OCI-LY7 (cell line): Measurements from ENCODE around the gene CPD. TPM values are rescaled to one million over a fixed set of nuclear protein-coding genes. Genes with fewer than 3 reads are reported as not detected.
A peak's percentile ranks its signal among the peaks of the same experiment; 100 is the strongest.

Source experiments
- BruUV-seq: library from RNA; stranded (reverse); fragments of 400-500 nt; replicated peaks from 2 replicates; lab custom pipeline; 2021; lab: Mats Ljungman, UMichigan
- CTCF ChIA-PET: fragments of 300-600 bp; sonication (Branson Sonifier 250); formaldehyde crosslinking; loops from one replicate; lab custom pipeline; 2022; ENCODE audit warnings: antibody characterized with exemption; ENCODE audit not compliant: unreplicated experiment; lab: Charles Lee
- POLR2A ChIA-PET: fragments of 300-600 bp; sonication (Branson Sonifier 250); formaldehyde crosslinking; loops from one replicate; lab custom pipeline; 2022; ENCODE audit warnings: antibody characterized with exemption; lab: Charles Lee
- DNase-seq: peaks from one replicate; pipeline ENCODE4 v3.0.0-alpha.2; 2015; ENCODE audit warnings: low spot score
- H2AFZ ChIP-seq: fragments of 200-600 bp; sonication (generic), shearing (Covaris generic); 2 replicates; pipeline ENCODE4 v1.6.1; 2014; ENCODE audit warnings: mild to moderate bottlenecking, antibody characterized with exemption, low read length, moderate library complexity
- H3K27ac ChIP-seq: fragments of 200-600 bp; sonication (generic); 2 replicates; pipeline ENCODE4 v1.5.1; 2014; ENCODE audit warnings: mixed run types, low read depth, mild to moderate bottlenecking, moderate library complexity, low read length, inconsistent platforms; ENCODE audit not compliant: poor library complexity, severe bottlenecking
- H3K36me3 ChIP-seq: fragments of 200-600 bp; sonication (generic); 2 replicates; pipeline ENCODE4 v1.6.1; 2014; ENCODE audit warnings: mild to moderate bottlenecking, antibody characterized with exemption, low read length, moderate library complexity, mixed read lengths; ENCODE audit not compliant: insufficient read depth
- H3K4me1 ChIP-seq: fragments of 200-600 bp; sonication (generic); 2 replicates; pipeline ENCODE4 v1.5.1; 2014; ENCODE audit warnings: mild to moderate bottlenecking, low read length; ENCODE audit not compliant: insufficient read depth, poor library complexity, severe bottlenecking
- H3K4me2 ChIP-seq: fragments of 200-600 bp; sonication (generic); 2 replicates; pipeline ENCODE4 v1.6.1; 2014; ENCODE audit warnings: mild to moderate bottlenecking, low read length
- H3K4me3 ChIP-seq: fragments of 200-600 bp; sonication (generic); 2 replicates; pipeline ENCODE4 v1.5.1; 2014; ENCODE audit warnings: mild to moderate bottlenecking, low read depth, low read length; ENCODE audit not compliant: poor library complexity, severe bottlenecking
- H3K79me2 ChIP-seq: fragments of 200-600 bp; sonication (generic); 2 replicates; pipeline ENCODE4 v1.6.1; 2016; ENCODE audit warnings: low read depth, mild to moderate bottlenecking, low read length, moderate library complexity, mixed read lengths; ENCODE audit not compliant: insufficient read depth
- H3K9me2 ChIP-seq: fragments of 200-600 bp; sonication (generic); 2 replicates; pipeline ENCODE4 v1.6.1; 2016; ENCODE audit warnings: mild to moderate bottlenecking, low read length, mixed read lengths; ENCODE audit not compliant: insufficient read depth
- H3K9me3 ChIP-seq: fragments of 200-600 bp; sonication (generic); 2 replicates; pipeline ENCODE4 v1.6.1; 2014; ENCODE audit warnings: mild to moderate bottlenecking, mixed run types, low read length, mixed read lengths
- H4K20me1 ChIP-seq: fragments of 200-600 bp; sonication (generic); 2 replicates; pipeline ENCODE4 v1.6.1; 2014; ENCODE audit warnings: mild to moderate bottlenecking, antibody characterized with exemption, low read length, moderate library complexity, mixed read lengths; ENCODE audit not compliant: insufficient read depth
- CTCF ChIP-seq: fragments of 200-600 bp; sonication (generic); conservative IDR thresholded peaks from 2 replicates; pipeline ENCODE4 v1.5.1; 2014; ENCODE audit warnings: mild to moderate bottlenecking, antibody characterized with exemption, low read length, moderate library complexity, mixed read lengths
- EZH2phosphoT487 ChIP-seq: fragments of 200-600 bp; sonication (generic); IDR thresholded peaks from 2 replicates; pipeline ENCODE4 v1.6.1; 2018; ENCODE audit warnings: low read depth, borderline replicate concordance, mild to moderate bottlenecking, mixed run types, antibody characterized with exemption, low read length, moderate library complexity, mixed read lengths
- intact Hi-C: fragments of 100-400 bp; cut with micrococcal nuclease; formaldehyde crosslinking; loops from one replicate; pipeline ENCODE4 v1.10.0; 2022; ENCODE audit not compliant: unreplicated experiment
- total RNA-seq, 2 experiments: library from RNA; depleted of rRNA in 1 of 2; stranded (reverse); fragments of >200 nt in 1 of 2; shearing (Covaris generic) in 1 of 2; gene quantifications; 2 replicates each; pipeline ENCODE4 v1.2.3, GENCODE V29; 2014 to 2022

Gene CPD
- total RNA-seq, 2 experiments from 2014 or later = 16.4 to 24.0 TPM

DNA sequence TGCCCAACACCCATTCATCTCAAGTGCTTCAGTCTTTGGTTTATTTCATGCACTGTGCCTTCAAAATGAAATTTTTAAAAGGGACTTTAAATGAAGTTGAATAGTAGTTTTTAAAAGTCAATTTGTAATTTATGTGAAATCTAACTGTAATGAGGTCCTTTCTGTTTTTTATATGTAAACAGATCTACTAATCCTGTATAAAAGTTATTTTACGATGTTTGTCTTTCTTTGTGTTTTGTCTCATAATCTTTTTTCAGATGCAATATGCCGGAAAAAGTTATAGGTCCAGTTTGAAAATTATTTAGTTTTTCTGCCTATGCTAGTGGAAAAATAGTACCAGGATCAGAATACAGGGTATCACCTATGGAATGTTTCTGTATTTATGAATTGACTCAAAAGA is 89.7 kb downstream of the CPD start:
- POLR2A ChIA-PET = no interaction called here

DNA sequence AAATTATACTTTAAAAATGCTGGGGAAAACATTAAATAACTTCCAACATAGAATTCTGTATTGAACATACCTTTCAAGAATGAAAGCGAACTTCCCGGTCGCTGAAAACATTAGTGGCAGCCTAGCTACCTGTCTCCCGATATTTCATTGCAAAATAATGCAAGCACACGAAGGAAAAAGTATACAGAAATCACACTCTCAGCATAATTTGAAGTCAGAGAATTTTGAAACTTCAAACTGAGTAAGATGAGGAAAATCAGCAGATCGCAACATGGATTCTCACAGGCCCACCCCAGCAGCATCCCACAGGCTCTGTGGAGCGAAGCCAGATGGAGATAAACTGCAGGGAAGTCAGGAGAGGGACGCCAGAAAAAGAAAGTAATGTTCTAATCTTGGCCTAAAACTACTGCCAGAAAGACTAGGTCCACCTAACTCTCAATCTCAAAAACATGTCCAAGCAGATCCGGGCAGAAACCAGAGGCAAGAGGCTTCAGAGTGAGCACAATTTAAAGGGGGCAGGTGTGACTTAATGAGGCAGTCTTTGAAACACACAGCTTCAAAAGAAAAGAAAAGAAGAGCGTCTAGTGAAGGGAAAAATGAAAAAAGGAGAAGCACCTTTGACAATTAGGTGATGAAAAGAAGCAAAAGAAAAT is 93.6 kb downstream of the CPD start:
- H4K20me1 ChIP-seq = no peaks in the 10 kb centered on the region
- no peaks in the 10 kb centered on the region for H3K36me3 ChIP-seq
- BruUV-seq = no TSS peak
- no peaks in the 10 kb centered on the region for H3K9me3 ChIP-seq
- H3K4me1 ChIP-seq = peaks cover 7% of the 10 kb centered on the region
- DNase-seq = no peak
- POLR2A ChIA-PET = no interaction called here
- intact Hi-C loops = no loop called here
- no peak overlapping the region for H3K27ac ChIP-seq
- no peak overlapping the region for H3K4me2 ChIP-seq
- H2AFZ ChIP-seq = no peak overlapping the region
- H3K79me2 ChIP-seq = peaks cover 1% of the 10 kb centered on the region
- CTCF ChIA-PET = no interaction called here
- TF ChIP-seq CTCF (no peak), EZH2phosphoT487 (no peak)
- H3K9me2 ChIP-seq = no peaks in the 10 kb centered on the region
- H3K4me3 ChIP-seq = no peak overlapping the region

More for the DNA sequence above, 89.7 kb downstream of the CPD start:
- CTCF ChIA-PET = no interaction called here
- intact Hi-C loops = no loop called here
- no peaks in the 10 kb centered on the region for H3K4me1 ChIP-seq
- no peak overlapping the region for H2AFZ ChIP-seq
- no peaks in the 10 kb centered on the region for H3K36me3 ChIP-seq
- no peaks in the 10 kb centered on the region for H3K79me2 ChIP-seq
- H4K20me1 ChIP-seq = no peaks in the 10 kb centered on the region
- H3K9me2 ChIP-seq = no peaks in the 10 kb centered on the region
- no peak for DNase-seq
- BruUV-seq = no TSS peak
- no peak for TF ChIP-seq EZH2phosphoT487
- no peak for TF ChIP-seq CTCF
- H3K4me3 ChIP-seq = no peak overlapping the region
- no peak overlapping the region for H3K4me2 ChIP-seq
- no peak overlapping the region for H3K27ac ChIP-seq
- no peaks in the 10 kb centered on the region for H3K9me3 ChIP-seq

DNA sequence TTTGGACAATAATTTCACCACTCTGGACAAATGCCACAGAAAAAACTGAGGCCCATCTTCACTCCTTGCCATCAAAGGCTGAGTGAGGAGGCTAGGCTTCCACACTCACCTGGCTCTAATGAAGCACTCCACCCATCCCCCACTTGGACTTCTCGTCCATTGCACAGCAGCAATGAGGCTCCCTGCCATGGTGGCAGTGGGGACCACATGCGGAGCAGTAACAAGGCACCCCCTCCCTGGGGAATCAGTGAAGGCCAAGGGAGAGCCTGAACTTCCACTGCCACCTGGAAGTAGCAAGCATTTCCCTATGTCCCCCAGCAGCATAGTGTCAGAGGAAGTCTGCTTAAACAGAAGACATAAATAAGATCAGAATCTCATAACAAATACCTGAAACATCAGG is 96.5 kb downstream of the CPD start:
- intact Hi-C loops = loop anchor here (5.0 kb wide), 1 partner anchor 133 kb away; no protein-coding TSS in a partner anchor

More for the DNA sequence above, 96.5 kb downstream of the CPD start:
- Histone ChIP-seq H3K4me3 (no peak overlapping the region), H4K20me1 (no peaks in the 10 kb centered on the region), H3K36me3 (peaks cover 15% of the 10 kb centered on the region), H3K4me2 (no peak overlapping the region), H2AFZ (peak overlapping the region; percentile 95; the same call in 1 of the 2 replicates), H3K4me1 (peaks cover 17% of the 10 kb centered on the region), H3K9me3 (no peaks in the 10 kb centered on the region), H3K9me2 (no peaks in the 10 kb centered on the region), H3K79me2 (peaks cover 21% of the 10 kb centered on the region), H3K27ac (no peak overlapping the region)
- no peak for TF ChIP-seq EZH2phosphoT487
- TF ChIP-seq CTCF = no peak
- POLR2A ChIA-PET = interaction anchor here (0.6 to 1.4 kb wide), 2 partner anchors 95 to 113 kb away, joined by 3 to 4 read pairs; no protein-coding TSS in a partner anchor
- BruUV-seq = no TSS peak
- CTCF ChIA-PET = no interaction called here
- DNase-seq = no peak
